ENCODE data around the gene SYF2. TPM values are rescaled to one million over a fixed set of nuclear protein-coding genes. Genes with fewer than 3 reads are reported as not detected.

The SYF2 gene
- total RNA-seq, 4 donors from 2014 or later = 32.7 to 52.2 (median 43.7) TPM

GRCh38 chr1:25208561-25209222 lies 23.6 kb downstream of the SYF2 start:
- H3K36me3 ChIP-seq = no peaks in the 10 kb centered on the region
- H3K4me3 ChIP-seq = no peak overlapping the region
- no peaks in the 10 kb centered on the region for H3K9me3 ChIP-seq
- H3K27me3 ChIP-seq = peaks cover 0 to 11% of the 10 kb centered on the region in 2 donors
- no peaks in the 10 kb centered on the region for H3K4me1 ChIP-seq
- WGBS, 2 donors = 58 to 67% methylated on average over 2 of the region's 2 CpGs
- no peak overlapping the region for H3K27ac ChIP-seq
- DNase-seq (ENCODE audit: low spot score in 2 of 2) = no peak
- no peak for TF ChIP-seq CTCF (IDR thresholded peaks at IDR 0.05)
- no peak for TF ChIP-seq EP300 (IDR thresholded peaks at IDR 0.05)
- no peak for TF ChIP-seq POLR2A (IDR thresholded peaks at IDR 0.05)

- no peak overlapping the region for H3K4me3 ChIP-seq
- no peaks in the 10 kb centered on the region for H3K36me3 ChIP-seq
- WGBS, 2 donors = 64 to 68% methylated on average over 1 of the region's 1 CpG
- H3K4me1 ChIP-seq = no peaks in the 10 kb centered on the region
- DNase-seq (ENCODE audit: low spot score in 2 of 2) = no peak
- H3K27me3 ChIP-seq = peaks cover 0 to 11% of the 10 kb centered on the region in 2 donors
- TF ChIP-seq POLR2A (IDR thresholded peaks at IDR 0.05) (no peak), EP300 (IDR thresholded peaks at IDR 0.05) (no peak), CTCF (IDR thresholded peaks at IDR 0.05) (no peak)
- H3K9me3 ChIP-seq = no peaks in the 10 kb centered on the region
- no peak overlapping the region for H3K27ac ChIP-seq
Measured at GRCh38 chr1:25208092-25208491, 24.2 kb downstream of the SYF2 start.

GRCh38 chr1:25206201-25206600 lies 26.1 kb downstream of the SYF2 start:
- H3K27ac ChIP-seq = no peak overlapping the region
- no peaks in the 10 kb centered on the region for H3K36me3 ChIP-seq
- H3K27me3 ChIP-seq = peaks cover 0 to 11% of the 10 kb centered on the region in 2 donors
- no peak overlapping the region for H3K4me3 ChIP-seq
- DNase-seq (ENCODE audit: low spot score in 2 of 2) = no peak
- no peaks in the 10 kb centered on the region for H3K4me1 ChIP-seq
- 68 to 79% methylated on average over 5 of the region's 5 CpGs for WGBS, 2 donors
- no peak for TF ChIP-seq EP300 (IDR thresholded peaks at IDR 0.05)
- TF ChIP-seq CTCF (IDR thresholded peaks at IDR 0.05) = no peak
- no peak for TF ChIP-seq POLR2A (IDR thresholded peaks at IDR 0.05)
- H3K9me3 ChIP-seq = no peaks in the 10 kb centered on the region

- no peaks in the 10 kb centered on the region for H3K36me3 ChIP-seq
- no peaks in the 10 kb centered on the region for H3K9me3 ChIP-seq
- TF ChIP-seq POLR2A (IDR thresholded peaks at IDR 0.05) = no peak
- no peak for TF ChIP-seq CTCF (IDR thresholded peaks at IDR 0.05)
- TF ChIP-seq EP300 (IDR thresholded peaks at IDR 0.05) = no peak
- peaks cover 0 to 11% of the 10 kb centered on the region in 2 donors for H3K27me3 ChIP-seq
- 78 to 80% methylated on average over 5 of the region's 5 CpGs for WGBS, 2 donors
- no peak overlapping the region for H3K27ac ChIP-seq
- H3K4me3 ChIP-seq = no peak overlapping the region
- DNase-seq (ENCODE audit: low spot score in 2 of 2) = no peak
- H3K4me1 ChIP-seq = no peaks in the 10 kb centered on the region
Measured at GRCh38 chr1:25205786-25206185, 26.5 kb downstream of the SYF2 start.

- 54 to 58% methylated on average over 9 of the region's 9 CpGs for WGBS, 2 donors
- peak; percentile 46 to 83 (median 65) for TF ChIP-seq CTCF (IDR thresholded peaks at IDR 0.05)
- no peak for TF ChIP-seq EP300 (IDR thresholded peaks at IDR 0.05)
- no peaks in the 10 kb centered on the region for H3K36me3 ChIP-seq
- H3K4me3 ChIP-seq = no peak overlapping the region
- no peaks in the 10 kb centered on the region for H3K4me1 ChIP-seq
- no peak overlapping the region for H3K27ac ChIP-seq
- peaks cover 0 to 2% of the 10 kb centered on the region in 2 donors for H3K27me3 ChIP-seq
- DNase-seq (ENCODE audit: low spot score in 2 of 2) = no peak
- H3K9me3 ChIP-seq = no peaks in the 10 kb centered on the region
Measured at GRCh38 chr1:25204797-25205480, 27.4 kb downstream of the SYF2 start.

All from tibial nerve (tissue), 4 donors.